Astrocyte (in vitro differentiated cells and primary cell): ENCODE data around the gene CCDC169.

ENCODE experiments used
- CTCF ChIP-seq: IDR thresholded peaks from 2 replicates; pipeline ENCODE4 v1.5.1; 2011; ENCODE audit warnings: low read depth, mild to moderate bottlenecking, inconsistent platforms, low read length, moderate library complexity; ENCODE audit not compliant: insufficient read depth
- EZH2 ChIP-seq: IDR thresholded peaks from 2 replicates; pipeline ENCODE4 v1.6.1; 2012; ENCODE audit warnings: mild to moderate bottlenecking, low read length, inconsistent platforms; ENCODE audit not compliant: insufficient read depth

DNA sequence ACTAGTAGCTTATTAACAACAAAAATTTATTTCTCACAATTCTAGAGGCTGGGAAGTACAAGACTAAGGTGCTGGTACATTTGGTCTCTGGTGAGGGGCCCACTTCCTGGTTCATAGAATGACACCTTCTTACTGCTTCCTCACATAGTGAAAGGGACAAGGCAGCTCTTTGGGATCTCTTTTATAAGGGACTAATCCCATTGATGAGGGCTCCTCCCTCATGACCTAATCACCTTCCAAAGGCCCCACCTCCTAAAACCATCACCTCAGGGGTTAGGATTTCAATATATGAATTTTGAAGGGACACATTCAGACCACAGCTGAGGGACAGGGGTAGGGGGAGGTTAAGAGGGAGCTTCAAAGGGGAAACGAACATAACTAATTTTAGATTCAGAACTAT is 28.3 kb upstream of the CCDC169 start:
- TF ChIP-seq CTCF: no peak
- TF ChIP-seq EZH2: no peak
